ENCODE data around the gene ZSCAN12.
A peak's percentile ranks its signal among the peaks of the same experiment; 100 is the strongest.

The ZSCAN12 gene

DNA sequence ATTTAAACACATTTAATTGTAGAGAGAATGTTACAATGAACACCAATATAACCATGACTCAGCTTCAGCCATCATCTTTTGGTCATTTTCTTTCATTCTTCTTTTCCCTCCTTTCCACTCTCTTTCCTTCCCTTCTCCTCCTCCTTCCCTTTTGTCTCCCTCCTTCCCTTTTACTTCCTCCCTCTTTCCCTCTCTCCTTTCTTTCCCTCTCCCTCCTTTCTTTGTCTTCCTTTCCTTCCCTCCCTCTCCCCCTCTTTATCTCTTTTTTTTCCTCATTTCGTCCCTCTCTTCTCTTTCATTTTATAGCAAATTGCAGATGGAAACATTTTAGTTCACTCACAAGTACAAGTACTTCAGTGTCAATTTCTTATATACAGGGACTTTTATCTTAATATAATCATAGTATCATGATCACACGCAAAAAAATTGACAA is 48.0 kb downstream of the ZSCAN12 start:
- TF ChIP-seq, protein P1, sequence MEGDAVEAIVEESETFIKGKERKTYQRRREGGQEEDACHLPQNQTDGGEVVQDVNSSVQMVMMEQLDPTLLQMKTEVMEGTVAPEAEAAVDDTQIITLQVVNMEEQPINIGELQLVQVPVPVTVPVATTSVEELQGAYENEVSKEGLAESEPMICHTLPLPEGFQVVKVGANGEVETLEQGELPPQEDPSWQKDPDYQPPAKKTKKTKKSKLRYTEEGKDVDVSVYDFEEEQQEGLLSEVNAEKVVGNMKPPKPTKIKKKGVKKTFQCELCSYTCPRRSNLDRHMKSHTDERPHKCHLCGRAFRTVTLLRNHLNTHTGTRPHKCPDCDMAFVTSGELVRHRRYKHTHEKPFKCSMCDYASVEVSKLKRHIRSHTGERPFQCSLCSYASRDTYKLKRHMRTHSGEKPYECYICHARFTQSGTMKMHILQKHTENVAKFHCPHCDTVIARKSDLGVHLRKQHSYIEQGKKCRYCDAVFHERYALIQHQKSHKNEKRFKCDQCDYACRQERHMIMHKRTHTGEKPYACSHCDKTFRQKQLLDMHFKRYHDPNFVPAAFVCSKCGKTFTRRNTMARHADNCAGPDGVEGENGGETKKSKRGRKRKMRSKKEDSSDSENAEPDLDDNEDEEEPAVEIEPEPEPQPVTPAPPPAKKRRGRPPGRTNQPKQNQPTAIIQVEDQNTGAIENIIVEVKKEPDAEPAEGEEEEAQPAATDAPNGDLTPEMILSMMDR (IDR thresholded peaks at IDR 0.05; ENCODE audit: extremely low read depth, missing control alignments), result no peak
- DNase-seq (ENCODE audit: low spot score), result no peak

DNA sequence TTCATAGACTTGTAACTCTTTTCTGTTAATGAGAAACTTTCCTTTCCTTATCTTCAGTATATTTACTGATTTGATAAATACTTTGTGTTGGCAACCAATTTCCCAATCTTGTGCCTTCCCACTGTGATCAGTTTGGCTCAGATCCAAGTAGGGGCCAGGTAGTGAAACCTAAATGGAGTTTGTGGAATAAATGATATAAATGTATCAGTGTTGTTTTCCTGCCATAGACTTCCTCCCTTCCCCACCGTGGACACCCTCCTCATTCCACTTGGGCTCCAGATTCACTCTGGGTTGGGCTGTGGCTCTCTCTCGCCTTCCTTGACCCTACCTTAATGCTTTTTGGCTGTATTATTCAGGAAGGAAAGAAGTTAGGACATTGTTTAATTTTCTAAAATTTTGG is 48.5 kb downstream of the ZSCAN12 start:
- no peak for DNase-seq (ENCODE audit: low spot score)
- TF ChIP-seq, protein P1 (IDR thresholded peaks at IDR 0.05; ENCODE audit: extremely low read depth, missing control alignments), result no peak

DNA sequence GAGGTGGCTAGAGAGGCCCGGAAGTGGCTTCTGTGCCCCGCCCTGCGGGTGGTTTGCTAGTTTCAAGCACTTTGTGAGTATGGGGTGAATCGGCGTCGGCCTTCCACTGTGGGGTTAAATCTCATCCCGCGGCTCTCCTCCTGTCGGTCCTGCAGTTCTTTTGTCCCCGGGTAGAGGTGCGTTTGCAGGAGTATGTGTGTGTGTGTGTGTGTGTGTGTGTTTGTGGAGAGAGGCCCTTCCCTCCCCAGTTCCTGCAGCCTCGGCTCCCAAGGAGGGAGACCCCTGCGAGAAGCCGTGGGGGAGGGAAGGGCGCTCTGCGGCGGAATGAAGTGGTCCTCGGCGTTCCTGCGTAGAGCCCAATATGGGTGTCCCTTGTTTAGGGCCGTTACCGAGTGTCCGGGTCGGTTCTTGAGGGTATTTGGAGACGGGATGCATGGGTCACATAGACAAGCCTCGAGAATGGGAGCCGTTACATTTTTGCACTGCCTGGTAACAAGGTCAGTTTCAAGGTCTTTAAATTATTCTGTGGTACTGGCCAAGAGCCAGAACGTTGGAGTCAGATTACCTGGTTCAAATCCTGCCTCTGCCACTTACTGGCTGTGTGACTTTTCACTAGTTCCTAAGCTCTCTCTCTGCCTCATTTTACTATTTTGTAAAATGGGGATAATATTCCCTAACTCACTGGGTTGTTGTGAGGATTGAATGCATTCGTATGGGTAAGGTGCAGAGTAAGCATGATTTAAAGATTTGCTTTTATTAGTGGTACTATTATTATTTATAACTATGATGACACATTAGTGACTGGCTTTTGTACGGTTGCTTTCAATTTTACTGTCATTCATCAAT is 49.4 kb downstream of the ZSCAN12 start, which contains the start of gene ZKSCAN3:
TSS of gene ZKSCAN3 (plus strand) at position 56 of the 846 bp plus-strand sequence. CDS start 9,640 bp downstream, outside the sequence.
- DNase-seq (ENCODE audit: low spot score), result peak; percentile 84
- TF ChIP-seq, protein P1 (IDR thresholded peaks at IDR 0.05; ENCODE audit: extremely low read depth, missing control alignments), result no peak

DNA sequence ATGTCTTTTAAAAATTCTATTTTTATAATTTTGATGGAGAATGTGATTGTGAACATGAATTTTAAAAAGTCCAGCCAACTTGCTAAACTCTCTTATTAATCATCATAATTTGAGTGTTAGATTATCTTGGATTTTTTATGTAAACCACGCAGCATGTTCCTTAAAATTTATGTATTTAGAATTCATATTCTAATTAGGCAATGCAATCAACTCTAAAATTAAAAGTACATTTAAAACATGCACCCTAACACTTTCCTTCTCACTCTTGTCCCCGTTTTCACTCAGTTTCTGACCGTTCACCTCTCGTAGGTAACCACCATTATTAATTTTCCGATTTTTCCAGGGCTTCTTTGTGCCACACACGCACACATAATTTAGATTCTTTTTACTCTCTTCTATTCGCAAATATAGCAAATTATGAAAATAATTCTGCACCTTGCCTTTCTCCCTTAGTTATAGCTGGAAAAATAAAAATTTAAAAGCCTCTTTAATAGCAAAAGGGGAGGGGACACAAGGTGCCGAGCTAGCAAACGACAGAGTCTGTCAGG is 50.1 kb downstream of the ZSCAN12 start:
- TF ChIP-seq, protein P1 (IDR thresholded peaks at IDR 0.05; ENCODE audit: extremely low read depth, missing control alignments), result no peak
- DNase-seq (ENCODE audit: low spot score), result no peak

DNA sequence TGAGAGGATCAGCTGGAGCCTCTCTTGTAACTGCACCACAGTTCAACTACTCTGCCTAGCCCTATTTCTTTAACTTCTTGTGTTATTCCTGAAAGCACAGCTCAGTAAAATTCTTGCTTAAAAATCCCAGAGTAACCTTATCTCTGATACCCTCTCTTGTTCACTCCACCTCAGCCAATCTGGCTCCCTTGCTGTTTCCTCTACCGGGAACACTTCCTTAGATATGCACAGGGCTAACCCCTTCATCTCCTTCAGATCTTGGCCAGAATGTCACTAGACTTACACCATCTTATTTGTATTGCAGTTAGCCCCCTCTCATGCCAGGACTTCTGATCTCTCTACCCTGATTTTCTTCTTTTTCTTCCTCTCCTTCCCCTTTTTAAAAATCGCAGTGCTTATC is 52.4 kb downstream of the ZSCAN12 start:
- no peak for DNase-seq (ENCODE audit: low spot score)
- TF ChIP-seq, protein P1 (IDR thresholded peaks at IDR 0.05; ENCODE audit: extremely low read depth, missing control alignments), result no peak

DNA sequence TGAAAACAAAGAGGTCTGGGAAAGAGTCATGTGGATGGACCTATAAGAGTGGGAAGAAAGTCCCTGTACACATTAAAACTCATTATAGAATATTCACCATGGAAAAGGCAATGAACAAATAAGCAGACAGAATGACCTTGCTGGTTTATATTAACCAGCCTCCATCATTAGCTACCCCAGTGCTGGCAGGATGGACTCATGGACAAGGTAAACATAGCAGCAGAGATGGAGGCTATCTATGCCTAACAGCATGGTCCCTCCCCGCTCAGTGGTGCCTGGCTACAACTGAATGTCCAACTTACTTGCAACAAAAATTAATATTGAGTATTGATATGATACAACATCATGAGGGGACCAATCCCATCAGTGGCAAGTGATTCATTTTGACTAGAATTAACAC is 54.3 kb downstream of the ZSCAN12 start:
- DNase-seq (ENCODE audit: low spot score), result no peak
- TF ChIP-seq, protein P1 (IDR thresholded peaks at IDR 0.05; ENCODE audit: extremely low read depth, missing control alignments), result no peak
